Activated naive CD4-positive, alpha-beta T cell treated with anti-CD3 and anti-CD28 coated beads, Interleukin-2, amount 10 ng/mL, durations not matched to agents 5 hours and 36 hours (primary cell): Measurements from ENCODE around the gene URAD. TPM values are rescaled to one million over a fixed set of nuclear protein-coding genes. Genes with fewer than 3 reads are reported as not detected.

Experiments
- total RNA-seq, 2 experiments: library from RNA; stranded (reverse); gene quantifications; one replicate each; pipeline ENCODE4 v1.2.3, GENCODE V29; 2021

URAD gene, protein sequence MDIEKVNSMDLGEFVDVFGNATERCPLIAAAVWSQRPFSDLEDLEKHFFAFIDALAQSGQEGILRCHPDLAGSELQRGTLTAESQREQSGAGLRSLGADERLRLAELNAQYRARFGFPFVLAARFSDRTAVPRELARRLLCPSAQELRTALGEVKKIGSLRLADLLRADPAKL
- total RNA-seq, result not detected

DNA sequence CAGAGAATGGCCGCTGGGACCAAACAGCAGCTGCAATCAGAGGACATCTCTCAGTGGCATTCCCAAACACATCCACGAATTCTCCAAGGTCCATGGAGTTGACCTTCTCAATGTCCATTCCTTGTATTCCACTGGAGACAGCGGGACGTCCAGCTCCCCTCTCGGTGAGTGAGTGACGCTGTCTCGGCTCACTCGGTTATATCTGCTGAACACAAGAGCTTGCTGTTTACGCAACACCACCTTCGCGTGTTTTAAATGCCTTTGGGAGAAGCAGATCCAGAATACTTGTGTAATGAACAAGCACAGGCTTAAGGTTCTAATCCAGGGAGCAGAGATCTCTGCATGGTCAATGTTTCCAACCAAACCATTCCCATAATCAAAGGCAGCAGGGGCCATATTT lies at the start of gene URAD:
TSS of gene URAD (minus strand) at position 174 of the 400 bp plus-strand sequence. CDS start at position 118, 56 bp downstream.

DNA sequence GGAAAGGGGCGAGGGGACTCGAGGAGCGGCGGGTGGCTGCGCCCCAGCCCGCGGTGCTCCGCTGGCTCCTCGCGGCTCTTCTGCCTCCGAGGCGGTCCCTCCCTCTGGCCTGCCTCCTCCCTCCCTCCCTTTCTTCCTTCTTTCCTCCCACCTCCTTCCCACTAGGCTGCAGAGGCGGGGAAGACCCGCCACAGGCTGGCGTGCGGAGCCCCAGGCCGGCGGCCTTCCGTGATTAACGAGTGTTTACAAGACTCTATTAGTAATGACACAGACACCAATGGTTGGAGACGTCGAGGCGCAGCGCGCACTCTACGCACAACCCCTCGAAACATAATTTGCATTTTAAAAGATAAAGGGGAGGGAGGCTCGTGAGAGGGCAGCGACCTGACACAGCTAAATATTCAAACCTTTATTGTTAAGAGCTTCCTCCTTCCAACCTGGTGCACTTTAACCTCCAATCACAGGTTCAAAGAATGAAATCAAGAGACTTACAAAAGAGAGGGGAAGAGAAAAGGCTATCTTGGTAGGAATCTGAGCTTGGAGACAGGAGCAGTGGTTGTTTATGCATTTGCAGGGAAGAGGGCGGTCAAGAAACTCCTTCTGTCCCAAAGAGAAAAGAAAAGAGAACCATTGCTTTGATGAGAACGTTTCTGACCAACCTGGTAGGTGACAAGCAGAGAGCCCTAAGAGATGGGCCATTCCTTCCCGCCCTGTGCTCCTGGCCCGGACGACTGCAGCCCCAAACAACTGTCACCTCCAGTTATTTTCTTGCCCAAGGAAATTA lies 19.2 kb downstream of the URAD start, which contains the start of gene CDX2:
TSS of gene CDX2 (minus strand) at position 234 of the 784 bp plus-strand sequence. CDS start 309 bp downstream, outside the sequence.

Other genes starting within 250 kb of the URAD start
- not detected for gene GSX1, start 196.2 kb downstream of the URAD start, total RNA-seq
- not detected for gene PDX1, start 68.7 kb downstream of the URAD start, total RNA-seq
- gene CDX2, start 19.4 kb downstream of the URAD start, total RNA-seq, result not detected
- gene FLT3, start 111.9 kb upstream of the URAD start, total RNA-seq, result not detected
- 10 to 100 TPM; 45.3 to 46.3 TPM for gene PAN3, start 149.9 kb upstream of the URAD start, total RNA-seq